BJ (cell line): ENCODE measurements around the gene YWHAQ. TPM values are rescaled to one million over a fixed set of nuclear protein-coding genes. Genes with fewer than 3 reads are reported as not detected.

Experiments used
- CTCF ChIA-PET: fragments of 350-600 bp; formaldehyde crosslinking; extraction: SDS; loops from one replicate; lab custom pipeline; 2021; ENCODE audit warnings: antibody characterized with exemption, inconsistent platforms; lab: Yijun Ruan, JAX
- POLR2A ChIA-PET: fragments of 300-600 bp; sonication (Branson Sonifier 250); formaldehyde crosslinking; extraction: SDS; loops from one replicate; lab custom pipeline; 2021; ENCODE audit warnings: antibody characterized with exemption; lab: Charles Lee
- DNase-seq: peaks from one replicate; pipeline ENCODE4 v3.0.0-alpha.2; 2011; ENCODE audit warnings: low read depth
- H3K27me3 ChIP-seq: 2 replicates; pipeline ENCODE4 v1.6.0; 2011; ENCODE audit warnings: low read length; ENCODE audit not compliant: control insufficient read depth, insufficient read depth
- H3K36me3 ChIP-seq: 2 replicates; pipeline ENCODE4 v1.5.1; 2011; ENCODE audit warnings: low read length; ENCODE audit not compliant: control insufficient read depth, insufficient read depth
- H3K4me3 ChIP-seq: 2 replicates; pipeline ENCODE4 v1.5.1; 2011; ENCODE audit warnings: low read depth, mild to moderate bottlenecking, control low read depth, low read length
- polyA plus RNA-seq: library from polyadenylated mRNA; depleted of rRNA; stranded (reverse); fragments of >200 nt; gene quantifications from 2 replicates; pipeline ENCODE4 v1.2.3, GENCODE V29; 2011
- TF ChIP-seq, protein P1 (sequence below): IDR thresholded peaks from 2 replicates; pipeline ENCODE4 v1.5.1; 2011; ENCODE audit warnings: low read depth, mild to moderate bottlenecking, control low read depth, inconsistent platforms, low read length, moderate library complexity; ENCODE audit not compliant: insufficient read depth

YWHAQ gene
- polyA plus RNA-seq, 1 experiment: 235 TPM

DNA sequence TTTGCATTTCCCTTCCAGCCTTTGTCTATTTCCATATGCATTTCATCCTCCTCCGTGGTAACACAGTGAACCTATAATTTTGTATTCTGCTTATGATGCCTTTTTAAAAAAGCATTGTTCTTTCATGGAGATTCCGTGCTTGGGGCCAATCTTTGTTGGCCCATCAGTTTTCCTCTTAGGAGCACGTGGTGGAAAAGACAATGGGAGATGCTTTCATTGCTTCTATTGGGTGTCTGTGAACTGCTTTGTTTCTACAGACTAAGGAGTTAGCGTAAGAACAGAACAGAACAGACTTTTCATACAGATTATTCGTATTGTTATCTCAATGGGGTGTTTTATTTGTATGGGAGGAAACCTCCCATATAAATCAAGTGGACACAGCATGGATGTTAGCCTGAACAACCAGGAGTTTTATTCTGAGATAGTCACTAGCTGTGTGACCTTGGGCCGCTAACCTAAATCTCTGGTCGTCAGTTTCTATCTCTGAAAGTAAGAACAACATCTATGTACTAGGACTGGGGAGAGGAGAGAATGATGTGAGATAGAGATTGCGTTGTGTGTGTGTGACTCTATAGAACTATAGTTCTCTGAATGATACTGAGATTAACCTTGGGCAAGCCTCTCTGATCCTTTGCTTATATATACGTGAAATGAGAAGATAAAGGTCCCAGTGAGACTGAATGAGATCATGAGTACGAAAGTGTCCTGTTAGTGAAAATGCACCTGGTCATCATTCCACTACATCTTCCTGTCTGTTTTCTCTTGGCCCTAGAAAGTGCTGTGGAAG, 22.9 kb upstream of the YWHAQ start:
- TF ChIP-seq, protein P1, sequence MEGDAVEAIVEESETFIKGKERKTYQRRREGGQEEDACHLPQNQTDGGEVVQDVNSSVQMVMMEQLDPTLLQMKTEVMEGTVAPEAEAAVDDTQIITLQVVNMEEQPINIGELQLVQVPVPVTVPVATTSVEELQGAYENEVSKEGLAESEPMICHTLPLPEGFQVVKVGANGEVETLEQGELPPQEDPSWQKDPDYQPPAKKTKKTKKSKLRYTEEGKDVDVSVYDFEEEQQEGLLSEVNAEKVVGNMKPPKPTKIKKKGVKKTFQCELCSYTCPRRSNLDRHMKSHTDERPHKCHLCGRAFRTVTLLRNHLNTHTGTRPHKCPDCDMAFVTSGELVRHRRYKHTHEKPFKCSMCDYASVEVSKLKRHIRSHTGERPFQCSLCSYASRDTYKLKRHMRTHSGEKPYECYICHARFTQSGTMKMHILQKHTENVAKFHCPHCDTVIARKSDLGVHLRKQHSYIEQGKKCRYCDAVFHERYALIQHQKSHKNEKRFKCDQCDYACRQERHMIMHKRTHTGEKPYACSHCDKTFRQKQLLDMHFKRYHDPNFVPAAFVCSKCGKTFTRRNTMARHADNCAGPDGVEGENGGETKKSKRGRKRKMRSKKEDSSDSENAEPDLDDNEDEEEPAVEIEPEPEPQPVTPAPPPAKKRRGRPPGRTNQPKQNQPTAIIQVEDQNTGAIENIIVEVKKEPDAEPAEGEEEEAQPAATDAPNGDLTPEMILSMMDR: no peak
- Histone ChIP-seq H3K36me3 (no peaks in the 10 kb centered on the region), H3K4me3 (no peak overlapping the region), H3K27me3 (no peaks in the 10 kb centered on the region)
- DNase-seq: no peak
- CTCF ChIA-PET: no interaction called here
- POLR2A ChIA-PET: no interaction called here

DNA sequence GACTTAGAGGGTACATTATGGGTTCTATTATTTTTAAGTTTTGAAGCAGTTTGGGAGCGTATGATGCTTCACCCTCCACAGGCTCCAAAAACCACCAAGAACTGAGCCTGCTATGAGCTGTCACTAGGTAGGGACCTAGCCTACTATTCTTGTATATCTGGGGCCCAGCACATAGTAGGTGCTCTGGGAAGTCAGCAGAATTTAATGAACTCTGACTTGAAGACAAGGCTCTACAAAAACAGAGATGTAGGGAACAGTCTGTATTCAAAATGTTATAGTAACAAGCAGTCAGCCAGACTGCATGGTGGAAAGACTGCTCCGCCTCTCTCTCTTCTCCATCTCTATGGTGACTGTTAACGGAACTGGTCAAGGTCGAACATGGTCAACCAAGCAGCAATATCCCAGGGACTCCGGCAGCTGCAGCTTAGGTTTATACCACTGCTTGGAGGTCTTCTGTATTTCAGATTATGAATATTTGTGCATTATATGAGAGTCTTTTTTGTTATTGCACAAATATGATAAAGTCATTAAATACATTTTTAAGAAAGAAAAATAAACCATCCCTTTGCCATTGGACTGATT, 22.2 kb upstream of the YWHAQ start:
- no peak for DNase-seq
- no peak overlapping the region for H3K4me3 ChIP-seq
- H3K36me3 ChIP-seq: no peaks in the 10 kb centered on the region
- POLR2A ChIA-PET: no interaction called here
- CTCF ChIA-PET: no interaction called here
- H3K27me3 ChIP-seq: peaks cover 2% of the 10 kb centered on the region
- TF ChIP-seq, protein P1: no peak

DNA sequence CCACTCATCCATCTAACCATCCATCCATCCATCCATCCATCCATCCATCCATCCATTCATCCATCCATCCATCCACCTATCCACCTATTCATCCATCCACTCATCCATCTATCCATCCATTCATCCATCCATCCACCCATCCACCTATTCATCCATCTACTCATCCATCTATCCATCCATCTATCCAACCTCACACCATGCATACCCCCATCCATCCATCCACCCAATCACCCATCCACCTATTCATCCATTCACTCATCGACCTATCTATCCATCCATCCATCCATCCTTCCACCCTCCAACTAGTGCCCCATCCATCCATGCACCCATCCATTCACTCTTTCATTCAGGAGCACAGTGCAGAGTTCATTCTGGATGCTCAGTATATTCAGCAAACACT, 21.5 kb upstream of the YWHAQ start:
- ChIA-PET POLR2A (no interaction called here), CTCF (no interaction called here)
- TF ChIP-seq, protein P1: no peak
- DNase-seq: no peak
- Histone ChIP-seq H3K4me3 (no peak overlapping the region), H3K27me3 (peaks cover 6% of the 10 kb centered on the region), H3K36me3 (no peaks in the 10 kb centered on the region)

DNA sequence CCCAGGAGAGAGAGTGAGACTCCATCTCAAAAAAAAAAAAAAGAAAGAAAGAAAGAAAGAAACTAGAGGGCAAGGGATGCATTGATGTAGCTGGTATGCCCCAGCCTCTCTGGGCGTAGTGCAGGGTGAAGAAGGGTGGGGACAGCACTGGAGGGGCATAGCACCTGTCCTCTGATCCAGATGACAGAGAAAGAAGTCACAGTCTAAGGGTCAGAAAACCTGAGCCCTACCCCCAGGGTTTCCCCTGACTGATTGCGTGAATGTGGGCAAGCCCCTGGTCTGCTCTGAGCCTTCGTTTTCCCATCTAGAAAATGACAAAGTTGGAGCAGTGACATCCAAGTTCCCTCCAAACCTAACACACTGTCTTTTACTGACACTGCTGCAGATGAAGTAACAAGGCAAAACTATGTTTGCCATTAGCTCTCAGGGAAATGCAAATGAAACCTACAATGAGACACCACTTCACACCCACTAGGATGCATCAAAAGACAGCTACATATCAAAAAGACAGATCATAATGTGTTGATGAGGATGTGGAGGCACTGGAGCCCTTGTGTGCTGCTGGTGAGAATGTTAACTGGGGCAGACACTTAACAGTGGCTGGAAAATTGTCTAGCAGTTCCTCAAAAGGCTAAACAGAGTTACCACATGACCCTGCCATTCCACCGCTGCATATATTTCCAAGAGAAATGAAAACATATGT, 19.5 kb upstream of the YWHAQ start:
- TF ChIP-seq, protein P1: no peak
- CTCF ChIA-PET: no interaction called here
- Histone ChIP-seq H3K27me3 (peaks cover 9% of the 10 kb centered on the region), H3K36me3 (no peaks in the 10 kb centered on the region), H3K4me3 (no peak overlapping the region)
- DNase-seq: no peak
- POLR2A ChIA-PET: no interaction called here

DNA sequence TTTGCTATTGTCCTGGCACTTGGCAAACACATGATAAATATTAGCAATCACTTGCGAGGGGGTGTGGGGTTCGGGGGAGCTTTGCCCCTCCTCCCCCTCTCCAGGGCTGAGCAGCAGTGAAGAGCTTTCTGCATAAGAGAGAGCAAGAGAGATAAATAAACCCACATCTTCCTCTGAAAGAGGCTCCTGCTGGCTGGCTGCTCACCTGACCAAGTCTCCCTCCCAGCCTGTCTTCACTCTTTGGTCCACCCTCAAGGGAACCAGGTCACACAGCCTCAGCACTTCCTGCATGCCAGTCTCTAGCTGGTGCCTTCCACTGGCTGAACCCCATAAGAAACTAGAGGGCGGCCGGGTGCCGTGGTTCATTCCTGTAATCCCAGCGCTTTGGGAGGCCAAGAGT, 18.5 kb upstream of the YWHAQ start:
- Histone ChIP-seq H3K36me3 (no peaks in the 10 kb centered on the region), H3K4me3 (no peak overlapping the region), H3K27me3 (peaks cover 9% of the 10 kb centered on the region)
- TF ChIP-seq, protein P1: no peak
- DNase-seq: no peak
- CTCF ChIA-PET: interaction anchor here (0.6 kb wide), 1 partner anchor 61 kb away, joined by 3 read pairs; no protein-coding TSS in a partner anchor
- POLR2A ChIA-PET: no interaction called here
